ENCODE measurements around the gene FOXN3.

- no peak for TF ChIP-seq CTCF (IDR thresholded peaks at IDR 0.05)
- TF ChIP-seq ZFX (IDR thresholded peaks at IDR 0.05; ENCODE audit: borderline replicate concordance) = no peak
Measured at GRCh38 chr14:89180546-89180945, 236.5 kb downstream of the FOXN3 start.

Data from 22Rv1 (cell line).